Esophagus muscularis mucosa (tissue), 4 donors: ENCODE measurements around the gene CDV3. TPM values are rescaled to one million over a fixed set of nuclear protein-coding genes. Genes with fewer than 3 reads are reported as not detected.
A peak's percentile ranks its signal among the peaks of the same experiment; 100 is the strongest.

Experiments
- DNase-seq: peaks from one replicate; pipeline ENCODE4 v3.0.0-alpha.2; 2017; ENCODE audit errors: extremely low spot score
- H3K27ac ChIP-seq, 4 donors: fragments of 200-600 bp; sonication (generic); replicated peaks in 1 of 4; 1 replicate in 3 of 4; 2 replicates in 1 of 4; pipeline ENCODE4 v1.5.1; 2016 to 2019; ENCODE audit warnings: mild to moderate bottlenecking in 1 of 4
- H3K27me3 ChIP-seq, 4 donors: fragments of 200-600 bp; sonication (generic); one replicate each; pipeline versions ENCODE4 v1.5.1 to v1.6.0; 2016 to 2019
- H3K36me3 ChIP-seq, 4 donors: fragments of 200-600 bp; sonication (generic); one replicate each; pipeline ENCODE4 v1.5.1; 2016 to 2019
- H3K4me1 ChIP-seq, 4 donors: fragments of 200-600 bp; sonication (generic); one replicate each; pipeline ENCODE4 v1.5.1; 2016 to 2019
- H3K4me3 ChIP-seq, 4 donors: fragments of 200-600 bp; sonication (generic); 1 replicate in 2 of 4; 2 replicates in 2 of 4; pipeline ENCODE4 v1.5.1; 2016 to 2019; ENCODE audit warnings: mild to moderate bottlenecking in 4 of 4, moderate library complexity in 1 of 4
- H3K9me3 ChIP-seq, 4 donors: fragments of 200-600 bp; sonication (generic); 1 replicate in 3 of 4; 2 replicates in 1 of 4; pipeline ENCODE4 v1.5.1; 2016 to 2019
- CTCF ChIP-seq, 3 experiments: fragments of 200-600 bp in 2 of 3; fragments of 450-650 bp in 1 of 3; sonication (generic) in 2 of 3; IDR thresholded peaks; one replicate each; pipeline ENCODE4 v1.5.1; 2017 to 2019; ENCODE audit warnings: antibody characterized with exemption in 3 of 3, mild to moderate bottlenecking in 2 of 3, moderate library complexity in 1 of 3
- EP300 ChIP-seq: sonication (generic); formaldehyde crosslinking; IDR thresholded peaks from one replicate; pipeline ENCODE4 v1.6.1; 2017; ENCODE audit warnings: antibody characterized with exemption
- POLR2A ChIP-seq: fragments of 450-650 bp; IDR thresholded peaks from one replicate; pipeline ENCODE4 v1.6.1; 2017; ENCODE audit warnings: antibody characterized with exemption, moderate library complexity, mild to moderate bottlenecking, low read depth
- POLR2AphosphoS5 ChIP-seq, 2 donors: sonication (generic); formaldehyde crosslinking; IDR thresholded peaks; one replicate each; pipeline ENCODE4 v1.6.1; 2017; ENCODE audit warnings: antibody characterized with exemption in 2 of 2
- WGBS: methylation state at CpG from one replicate; pipeline ENCODE4 v1.1.5; 2018; 5-methylcytosine and 5-hydroxymethylcytosine counted together
- intact Hi-C: fragments of 100-400 bp; cut with DNase I; formaldehyde crosslinking; loops from one replicate; pipeline ENCODE4 v1.15.1; 2023
- total RNA-seq, 4 donors: library from RNA; depleted of rRNA; stranded (reverse); fragments of >200 nt; gene quantifications; one replicate each; pipeline versions ENCODE4 v1.1.0 to v1.2.1, GENCODE V29; 2016

The CDV3 gene
- total RNA-seq, 4 donors from 2014 or later = 136 to 249 (median 195) TPM

- intact Hi-C loops = no loop called here
- WGBS = 88% methylated on average over 1 of the region's 1 CpG
- no peaks in the 10 kb centered on the region for H3K27me3 ChIP-seq
- H3K36me3 ChIP-seq = no peaks in the 10 kb centered on the region
- peaks cover 0 to 8% (median 5%) of the 10 kb centered on the region in 4 donors for H3K9me3 ChIP-seq
- H3K4me3 ChIP-seq = no peak overlapping the region
- no peak overlapping the region for H3K27ac ChIP-seq
- H3K4me1 ChIP-seq = peaks cover 0 to 9% (median 4%) of the 10 kb centered on the region in 4 donors
- TF ChIP-seq EP300 (no peak), CTCF (IDR thresholded peaks at IDR 0.05) (no peak), POLR2A (no peak)
- no peak for DNase-seq
These were observed 9.7 kb upstream of the CDV3 start for GRCh38 chr3:133563816-133564215.

- no peak for TF ChIP-seq POLR2AphosphoS5 (IDR thresholded peaks at IDR 0.05)
- no peak for TF ChIP-seq CTCF (IDR thresholded peaks at IDR 0.05)
- no peak for TF ChIP-seq EP300
- TF ChIP-seq POLR2A = no peak
- Histone ChIP-seq H3K4me1 (peaks cover 29 to 41% (median 35%) of the 10 kb centered on the region in 4 donors), H3K27ac (no peak overlapping the region), H3K36me3 (no peaks in the 10 kb centered on the region), H3K27me3 (no peaks in the 10 kb centered on the region), H3K9me3 (no peaks in the 10 kb centered on the region), H3K4me3 (no peak overlapping the region)
- 68% methylated on average over 8 of the region's 8 CpGs for WGBS
- intact Hi-C loops = no loop called here
- DNase-seq = no peak
These were observed 5.0 kb upstream of the CDV3 start for GRCh38 chr3:133568294-133569014.

- Histone ChIP-seq H3K4me3 (no peak overlapping the region), H3K9me3 (no peaks in the 10 kb centered on the region), H3K36me3 (peaks cover 0 to 3% (median 0%) of the 10 kb centered on the region in 4 donors), H3K27ac (peak overlapping the region; percentile 61 to 85 (median 81)), H3K4me1 (peaks cover 34 to 44% (median 39%) of the 10 kb centered on the region in 4 donors), H3K27me3 (no peaks in the 10 kb centered on the region)
- no peak for DNase-seq
- TF ChIP-seq POLR2AphosphoS5 (IDR thresholded peaks at IDR 0.05) = peak in 1 of 2 donors; percentile 52
- no peak for TF ChIP-seq POLR2A
- intact Hi-C loops = loop anchor here (10.0 kb wide), 3 partner anchors 106 to 846 kb away; partner anchors contain the start of gene NPHP3
- 44% methylated on average over 5 of the region's 5 CpGs for WGBS
These were observed 3.1 kb upstream of the CDV3 start for GRCh38 chr3:133570139-133570936.

- WGBS = 68% methylated on average over 2 of the region's 2 CpGs
- H3K27ac ChIP-seq = peak overlapping the region; percentile 61 to 85 (median 81)
These were observed 2.6 kb upstream of the CDV3 start for GRCh38 chr3:133570937-133571320.

GRCh38 chr3:133572158-133573053, 1.1 kb upstream of the CDV3 start:
- Histone ChIP-seq H3K27ac (peak overlapping the region; percentile 87 to 95 (median 92)), H3K4me1 (peaks cover 55 to 64% (median 60%) of the 10 kb centered on the region in 4 donors), H3K4me3 (peak overlapping the region; percentile 45 to 77 (median 60)), H3K9me3 (no peaks in the 10 kb centered on the region), H3K36me3 (peaks cover 0 to 15% (median 9%) of the 10 kb centered on the region in 4 donors), H3K27me3 (no peaks in the 10 kb centered on the region)
- TF ChIP-seq EP300 = no peak
- no peak for TF ChIP-seq POLR2AphosphoS5 (IDR thresholded peaks at IDR 0.05)
- DNase-seq = no peak
- intact Hi-C loops = loop anchor here (10.0 kb wide), 3 partner anchors 108 to 848 kb away; partner anchors contain the start of gene NPHP3
- 83% methylated on average over 19 of the region's 19 CpGs for WGBS

More at GRCh38 chr3:133570937-133571320, 2.6 kb upstream of the CDV3 start:
- TF ChIP-seq POLR2A (no peak), EP300 (no peak)
- H3K4me1 ChIP-seq = peaks cover 40 to 50% (median 45%) of the 10 kb centered on the region in 4 donors
- no peak for DNase-seq
- H3K27me3 ChIP-seq = no peaks in the 10 kb centered on the region
- intact Hi-C loops = loop anchor here (10.0 kb wide), 3 partner anchors 106 to 846 kb away; partner anchors contain the start of gene NPHP3
- H3K9me3 ChIP-seq = no peaks in the 10 kb centered on the region
- H3K4me3 ChIP-seq = no peak overlapping the region
- H3K36me3 ChIP-seq = peaks cover 0 to 9% (median under 1%) of the 10 kb centered on the region in 4 donors
